ENCODE data around the gene LMBRD1.

The LMBRD1 gene

DNA sequence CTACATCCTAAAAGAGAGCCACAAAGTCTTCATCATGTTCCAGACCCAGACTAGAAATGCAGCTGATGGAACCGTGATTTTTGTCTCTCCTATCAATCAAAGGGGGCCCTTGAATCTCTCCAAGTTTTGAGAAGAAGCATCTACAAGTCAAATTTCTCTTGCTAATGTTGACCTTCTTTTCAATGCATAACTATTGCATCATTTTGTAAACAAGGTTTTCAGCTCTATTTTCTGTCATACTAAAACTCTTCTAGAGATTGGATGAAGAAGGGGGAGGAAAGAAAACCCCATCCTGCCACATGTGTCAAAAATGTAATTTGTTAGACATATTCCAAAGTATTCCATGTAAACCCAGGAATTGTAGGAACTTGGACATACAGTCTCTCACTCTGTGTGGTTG is 169.2 kb downstream of the LMBRD1 start:
- no peak for ATAC-seq
- TF ChIP-seq ESRRG (CRISPR knock-in tag; IDR thresholded peaks at IDR 0.05) (no peak), ZC3H10 (CRISPR knock-in tag; IDR thresholded peaks at IDR 0.05) (no peak), ZFP30 (CRISPR knock-in tag; IDR thresholded peaks at IDR 0.05) (no peak), PATZ1 (CRISPR knock-in tag; IDR thresholded peaks at IDR 0.05; ENCODE audit: borderline replicate concordance) (no peak), BACH2 (CRISPR knock-in tag; IDR thresholded peaks at IDR 0.05; ENCODE audit: borderline replicate concordance) (no peak), ZNF565 (CRISPR knock-in tag; conservative IDR thresholded peaks at IDR 0.05; ENCODE audit: low read depth) (no peak), CREB5 (CRISPR knock-in tag; IDR thresholded peaks at IDR 0.05; ENCODE audit: low read depth) (no peak), SNAI2 (CRISPR knock-in tag; IDR thresholded peaks at IDR 0.05) (no peak), TOX (CRISPR knock-in tag; IDR thresholded peaks at IDR 0.05; ENCODE audit: borderline replicate concordance) (no peak), CSDC2 (CRISPR knock-in tag; IDR thresholded peaks at IDR 0.05) (no peak), RARB (CRISPR knock-in tag; IDR thresholded peaks at IDR 0.05) (no peak), TCF4 (CRISPR knock-in tag; IDR thresholded peaks at IDR 0.05; ENCODE audit: borderline replicate concordance) (no peak), ZFP3 (CRISPR knock-in tag; IDR thresholded peaks at IDR 0.05) (no peak), PPARA (CRISPR knock-in tag; IDR thresholded peaks at IDR 0.05; ENCODE audit: borderline replicate concordance) (no peak), ZNF70 (CRISPR knock-in tag; IDR thresholded peaks at IDR 0.05) (no peak), CSRNP3 (CRISPR knock-in tag; IDR thresholded peaks at IDR 0.05) (no peak), ZNF8 (CRISPR knock-in tag; IDR thresholded peaks at IDR 0.05) (no peak), GLIS3 (CRISPR knock-in tag; IDR thresholded peaks at IDR 0.05) (no peak), POU6F1 (CRISPR knock-in tag; IDR thresholded peaks at IDR 0.05; ENCODE audit: borderline replicate concordance, low read depth) (no peak), ISL1 (CRISPR knock-in tag; IDR thresholded peaks at IDR 0.05) (no peak)

DNA sequence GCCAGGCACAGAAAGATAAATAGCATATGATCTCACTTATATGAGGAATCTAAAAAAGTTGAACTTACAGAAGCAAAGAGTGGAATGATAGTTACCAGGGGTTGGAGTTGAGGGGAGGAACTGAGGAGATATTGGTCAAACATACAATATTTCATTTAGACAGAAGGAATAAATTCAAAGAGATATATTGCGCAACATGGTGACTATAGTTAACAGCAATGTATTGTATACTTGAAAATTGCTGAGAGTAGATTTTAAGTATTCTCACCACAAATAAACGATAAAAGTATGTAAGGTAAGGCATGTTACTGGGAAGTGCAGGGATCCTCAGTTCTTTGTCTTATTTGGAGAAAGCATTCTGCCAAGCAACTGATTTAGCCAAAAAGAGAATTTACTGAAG is 171.9 kb downstream of the LMBRD1 start:
- ATAC-seq, result no peak
- TF ChIP-seq ZFP30 (CRISPR knock-in tag; IDR thresholded peaks at IDR 0.05) (no peak), ZNF8 (CRISPR knock-in tag; IDR thresholded peaks at IDR 0.05) (no peak), ZFP3 (CRISPR knock-in tag; IDR thresholded peaks at IDR 0.05) (no peak), TCF4 (CRISPR knock-in tag; IDR thresholded peaks at IDR 0.05; ENCODE audit: borderline replicate concordance) (no peak), ZC3H10 (CRISPR knock-in tag; IDR thresholded peaks at IDR 0.05) (no peak), ZNF70 (CRISPR knock-in tag; IDR thresholded peaks at IDR 0.05) (no peak), ISL1 (CRISPR knock-in tag; IDR thresholded peaks at IDR 0.05) (no peak), ARNTL (CRISPR knock-in tag; IDR thresholded peaks at IDR 0.05; ENCODE audit: borderline replicate concordance, low read depth) (no peak), ESRRG (CRISPR knock-in tag; IDR thresholded peaks at IDR 0.05) (no peak), SNAI2 (CRISPR knock-in tag; IDR thresholded peaks at IDR 0.05) (no peak), CREB5 (CRISPR knock-in tag; IDR thresholded peaks at IDR 0.05; ENCODE audit: low read depth) (no peak), PPARA (CRISPR knock-in tag; IDR thresholded peaks at IDR 0.05; ENCODE audit: borderline replicate concordance) (no peak), BACH2 (CRISPR knock-in tag; IDR thresholded peaks at IDR 0.05; ENCODE audit: borderline replicate concordance) (no peak), RARB (CRISPR knock-in tag; IDR thresholded peaks at IDR 0.05) (no peak), TOX (CRISPR knock-in tag; IDR thresholded peaks at IDR 0.05; ENCODE audit: borderline replicate concordance) (no peak), CSRNP3 (CRISPR knock-in tag; IDR thresholded peaks at IDR 0.05) (no peak), ZNF565 (CRISPR knock-in tag; conservative IDR thresholded peaks at IDR 0.05; ENCODE audit: low read depth) (no peak)
- TF ChIP-seq, protein P1, sequence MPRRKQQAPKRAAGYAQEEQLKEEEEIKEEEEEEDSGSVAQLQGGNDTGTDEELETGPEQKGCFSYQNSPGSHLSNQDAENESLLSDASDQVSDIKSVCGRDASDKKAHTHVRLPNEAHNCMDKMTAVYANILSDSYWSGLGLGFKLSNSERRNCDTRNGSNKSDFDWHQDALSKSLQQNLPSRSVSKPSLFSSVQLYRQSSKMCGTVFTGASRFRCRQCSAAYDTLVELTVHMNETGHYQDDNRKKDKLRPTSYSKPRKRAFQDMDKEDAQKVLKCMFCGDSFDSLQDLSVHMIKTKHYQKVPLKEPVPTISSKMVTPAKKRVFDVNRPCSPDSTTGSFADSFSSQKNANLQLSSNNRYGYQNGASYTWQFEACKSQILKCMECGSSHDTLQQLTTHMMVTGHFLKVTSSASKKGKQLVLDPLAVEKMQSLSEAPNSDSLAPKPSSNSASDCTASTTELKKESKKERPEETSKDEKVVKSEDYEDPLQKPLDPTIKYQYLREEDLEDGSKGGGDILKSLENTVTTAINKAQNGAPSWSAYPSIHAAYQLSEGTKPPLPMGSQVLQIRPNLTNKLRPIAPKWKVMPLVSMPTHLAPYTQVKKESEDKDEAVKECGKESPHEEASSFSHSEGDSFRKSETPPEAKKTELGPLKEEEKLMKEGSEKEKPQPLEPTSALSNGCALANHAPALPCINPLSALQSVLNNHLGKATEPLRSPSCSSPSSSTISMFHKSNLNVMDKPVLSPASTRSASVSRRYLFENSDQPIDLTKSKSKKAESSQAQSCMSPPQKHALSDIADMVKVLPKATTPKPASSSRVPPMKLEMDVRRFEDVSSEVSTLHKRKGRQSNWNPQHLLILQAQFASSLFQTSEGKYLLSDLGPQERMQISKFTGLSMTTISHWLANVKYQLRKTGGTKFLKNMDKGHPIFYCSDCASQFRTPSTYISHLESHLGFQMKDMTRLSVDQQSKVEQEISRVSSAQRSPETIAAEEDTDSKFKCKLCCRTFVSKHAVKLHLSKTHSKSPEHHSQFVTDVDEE (CRISPR knock-in tag; IDR thresholded peaks at IDR 0.05), result no peak

Measured in SK-N-SH treated with all-trans-retinoic acid at 6 μM for 48 hours (cell line).